ENCODE data around the gene ASB4.
"Not testable (repeated sequence)": the region's sequence is repeated elsewhere in the genome, so short reads cannot be mapped to it uniquely, and the experiment has no call there.

ASB4 gene

DNA sequence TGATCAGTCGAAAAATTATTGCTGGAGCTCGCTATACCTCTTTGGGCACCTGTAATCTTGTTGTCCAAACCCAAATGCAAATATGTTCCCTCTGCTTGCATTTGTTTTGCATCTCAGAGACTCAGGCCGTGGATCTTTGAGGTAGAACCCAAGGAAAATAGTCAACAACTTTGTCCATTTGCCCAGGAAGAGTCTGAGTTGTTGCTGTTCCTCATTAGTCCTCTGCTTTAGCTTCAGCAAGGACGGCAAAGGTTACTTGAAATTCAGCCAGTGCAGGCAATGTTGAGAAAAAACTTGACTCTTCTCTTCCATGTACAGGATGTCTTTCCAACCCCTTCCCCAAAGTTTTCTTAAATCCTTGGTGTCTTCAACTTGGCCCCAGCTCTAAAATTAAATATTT lies 64.8 kb downstream of the ASB4 start:
- H3K27ac ChIP-seq (ENCODE audit: insufficient read depth, low read depth, low read length, poor library complexity, severe bottlenecking): no peak overlapping the region
- WGBS, 2 experiments: 91 to 93% methylated on average over 4 of the region's 4 CpGs

DNA sequence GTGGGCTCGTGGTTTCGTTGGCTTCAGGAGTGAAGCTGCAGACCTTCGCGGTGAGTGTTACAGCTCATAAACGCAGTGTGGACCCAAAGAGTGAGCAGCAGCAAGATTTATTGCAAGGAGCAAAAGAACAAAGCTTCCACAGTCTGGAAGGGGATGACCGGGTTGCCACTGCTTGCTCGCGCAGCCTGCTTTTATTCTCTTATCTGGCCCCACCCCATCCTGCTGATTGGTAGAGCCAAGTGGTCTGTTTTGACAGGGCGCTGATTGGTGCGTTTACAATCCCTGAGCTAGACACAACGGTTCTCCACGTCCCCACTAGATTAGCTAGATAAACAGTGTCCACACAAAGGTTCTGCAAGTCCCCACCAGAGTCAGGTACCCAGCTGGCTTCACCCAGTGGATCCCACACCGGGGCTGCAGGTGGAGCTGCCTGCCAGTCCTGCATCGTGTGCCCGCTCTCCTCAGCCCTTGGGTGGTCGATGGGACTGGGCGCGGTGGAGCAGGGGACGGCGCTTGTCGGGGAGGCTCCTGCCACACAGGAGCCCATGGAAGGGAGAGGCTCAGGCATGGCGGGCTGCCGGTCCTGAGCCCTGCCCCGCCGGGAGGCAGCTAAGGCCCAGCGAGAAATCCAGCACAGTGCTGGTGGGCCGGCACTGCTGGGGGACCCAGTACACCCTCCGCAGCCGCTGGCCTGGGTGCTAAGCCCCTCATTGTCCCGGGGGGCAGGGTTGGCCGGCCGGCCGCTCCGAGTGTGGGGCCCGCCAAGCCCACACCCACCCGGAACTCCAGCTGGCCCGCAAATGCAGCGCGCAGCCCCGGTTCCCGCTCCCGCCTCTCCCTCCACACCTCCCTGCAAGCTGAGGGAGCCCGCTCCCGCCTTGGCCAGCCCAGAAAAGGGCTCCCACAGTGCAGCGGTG lies 66.5 kb downstream of the ASB4 start:
- not testable (repeated sequence) for H3K36me3 ChIP-seq (ENCODE audit: control insufficient read depth, insufficient read depth, low read length); H3K27ac ChIP-seq (ENCODE audit: insufficient read depth, low read depth, low read length, poor library complexity, severe bottlenecking)
- WGBS, 2 experiments: 95% methylated on average over 45 of the region's 45 CpGs

More for the DNA sequence above, 64.8 kb downstream of the ASB4 start:
- Histone ChIP-seq H3K36me3 (ENCODE audit: control insufficient read depth, insufficient read depth, low read length) (no peaks in the 10 kb centered on the region), H3K4me1 (ENCODE audit: control insufficient read depth, insufficient read depth, low read length) (no peaks in the 10 kb centered on the region), H3K27me3 (ENCODE audit: control insufficient read depth, insufficient read depth, low read length, poor library complexity, severe bottlenecking) (no peaks in the 10 kb centered on the region), H3K9me3 (ENCODE audit: control insufficient read depth, low read length) (no peaks in the 10 kb centered on the region), H3K4me3 (ENCODE audit: insufficient read depth, low read depth, low read length) (no peak overlapping the region)

DNA sequence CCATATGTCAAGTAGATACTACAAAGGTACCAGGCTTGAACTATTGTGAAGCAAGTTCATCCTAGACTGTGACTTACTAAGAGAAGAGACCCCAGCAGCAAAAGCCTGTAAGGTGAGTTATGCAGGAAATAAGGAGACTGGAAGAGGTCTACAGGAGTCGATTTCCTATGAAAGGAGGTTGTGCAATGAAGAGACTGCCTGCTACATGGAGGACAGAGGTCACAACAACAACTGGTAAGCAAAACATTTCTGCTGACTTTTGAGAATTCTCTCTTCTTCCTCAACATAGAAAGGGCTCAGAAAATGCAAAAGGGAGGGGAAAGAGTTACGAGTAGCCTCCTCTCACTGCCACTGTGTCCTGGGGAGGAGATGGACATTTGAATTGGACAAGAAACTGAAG lies 68.2 kb downstream of the ASB4 start:
- H3K4me1 ChIP-seq (ENCODE audit: control insufficient read depth, insufficient read depth, low read length): no peaks in the 10 kb centered on the region
- WGBS, 2 experiments: 83 to 89% methylated on average over 2 of the region's 2 CpGs
- no peaks in the 10 kb centered on the region for H3K9me3 ChIP-seq (ENCODE audit: control insufficient read depth, low read length)
- no peak overlapping the region for H3K4me3 ChIP-seq (ENCODE audit: insufficient read depth, low read depth, low read length)
- H3K27me3 ChIP-seq (ENCODE audit: control insufficient read depth, insufficient read depth, low read length, poor library complexity, severe bottlenecking): no peaks in the 10 kb centered on the region
- no peak overlapping the region for H3K27ac ChIP-seq (ENCODE audit: insufficient read depth, low read depth, low read length, poor library complexity, severe bottlenecking)
- H3K36me3 ChIP-seq (ENCODE audit: control insufficient read depth, insufficient read depth, low read length): no peaks in the 10 kb centered on the region

More for the DNA sequence above, 66.5 kb downstream of the ASB4 start:
- H3K27me3 ChIP-seq (ENCODE audit: control insufficient read depth, insufficient read depth, low read length, poor library complexity, severe bottlenecking); H3K4me1 ChIP-seq (ENCODE audit: control insufficient read depth, insufficient read depth, low read length); H3K4me3 ChIP-seq (ENCODE audit: insufficient read depth, low read depth, low read length); H3K9me3 ChIP-seq (ENCODE audit: control insufficient read depth, low read length): not testable (repeated sequence)

DNA sequence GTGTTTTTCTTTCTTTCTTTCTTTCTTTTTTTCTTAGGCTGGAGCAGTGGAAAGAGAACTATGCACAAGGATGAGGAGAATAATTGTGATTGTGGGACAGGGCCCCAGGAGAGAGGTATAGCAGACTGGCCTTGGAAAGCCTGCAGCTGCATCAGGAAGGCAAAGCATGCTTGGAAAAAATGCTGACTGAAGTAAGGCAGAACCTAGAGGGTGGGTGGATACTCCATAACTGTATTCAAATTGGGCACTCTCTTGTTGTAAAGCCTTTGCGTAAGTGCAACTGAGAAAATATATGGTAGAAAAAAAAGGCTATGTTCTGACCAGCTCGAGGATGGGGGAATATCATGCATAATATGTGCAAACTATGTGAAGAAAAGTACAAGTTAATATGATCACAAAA lies 71.0 kb downstream of the ASB4 start:
- no peaks in the 10 kb centered on the region for H3K9me3 ChIP-seq (ENCODE audit: control insufficient read depth, low read length)
- no peaks in the 10 kb centered on the region for H3K36me3 ChIP-seq (ENCODE audit: control insufficient read depth, insufficient read depth, low read length)
- H3K27ac ChIP-seq (ENCODE audit: insufficient read depth, low read depth, low read length, poor library complexity, severe bottlenecking): no peak overlapping the region
- WGBS, 2 experiments: 91 to 100% methylated on average over 2 of the region's 2 CpGs
- H3K27me3 ChIP-seq (ENCODE audit: control insufficient read depth, insufficient read depth, low read length, poor library complexity, severe bottlenecking): no peaks in the 10 kb centered on the region
- H3K4me3 ChIP-seq (ENCODE audit: insufficient read depth, low read depth, low read length): no peak overlapping the region
- no peaks in the 10 kb centered on the region for H3K4me1 ChIP-seq (ENCODE audit: control insufficient read depth, insufficient read depth, low read length)

GRCh38 chr7:95558864-95559263 lies 73.1 kb downstream of the ASB4 start:
- Histone ChIP-seq H3K36me3 (ENCODE audit: control insufficient read depth, insufficient read depth, low read length) (no peaks in the 10 kb centered on the region), H3K27ac (ENCODE audit: insufficient read depth, low read depth, low read length, poor library complexity, severe bottlenecking) (no peak overlapping the region), H3K9me3 (ENCODE audit: control insufficient read depth, low read length) (no peaks in the 10 kb centered on the region), H3K4me3 (ENCODE audit: insufficient read depth, low read depth, low read length) (no peak overlapping the region), H3K27me3 (ENCODE audit: control insufficient read depth, insufficient read depth, low read length, poor library complexity, severe bottlenecking) (no peaks in the 10 kb centered on the region), H3K4me1 (ENCODE audit: control insufficient read depth, insufficient read depth, low read length) (no peaks in the 10 kb centered on the region)
- WGBS, 2 experiments: 90 to 94% methylated on average over 2 to 3 of the region's 3 CpGs

DNA sequence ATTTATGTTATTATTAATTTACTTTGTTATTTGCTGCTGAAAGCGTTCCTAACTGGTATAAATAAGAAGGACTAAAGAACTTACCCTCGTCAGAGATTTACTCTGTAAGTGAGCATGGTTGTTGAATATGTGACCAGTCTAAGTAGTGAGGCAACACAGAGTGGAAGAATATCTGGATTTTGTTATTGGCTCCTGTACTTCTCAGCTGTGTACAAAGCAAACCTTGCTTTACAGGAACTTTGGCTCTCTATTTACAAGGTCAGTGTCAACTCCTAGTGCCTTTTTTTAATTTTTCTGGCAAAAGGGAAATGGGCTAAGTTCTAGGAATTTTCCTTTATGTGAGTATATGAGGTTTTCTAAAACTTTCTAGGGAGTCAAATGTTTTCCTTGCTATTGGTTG lies 74.9 kb downstream of the ASB4 start:
- 88 to 97% methylated on average over 2 of the region's 2 CpGs for WGBS, 2 experiments
- H3K4me1 ChIP-seq (ENCODE audit: control insufficient read depth, insufficient read depth, low read length): no peaks in the 10 kb centered on the region
- H3K9me3 ChIP-seq (ENCODE audit: control insufficient read depth, low read length): no peaks in the 10 kb centered on the region
- H3K36me3 ChIP-seq (ENCODE audit: control insufficient read depth, insufficient read depth, low read length): no peaks in the 10 kb centered on the region
- no peak overlapping the region for H3K27ac ChIP-seq (ENCODE audit: insufficient read depth, low read depth, low read length, poor library complexity, severe bottlenecking)
- no peaks in the 10 kb centered on the region for H3K27me3 ChIP-seq (ENCODE audit: control insufficient read depth, insufficient read depth, low read length, poor library complexity, severe bottlenecking)
- H3K4me3 ChIP-seq (ENCODE audit: insufficient read depth, low read depth, low read length): no peak overlapping the region

DNA sequence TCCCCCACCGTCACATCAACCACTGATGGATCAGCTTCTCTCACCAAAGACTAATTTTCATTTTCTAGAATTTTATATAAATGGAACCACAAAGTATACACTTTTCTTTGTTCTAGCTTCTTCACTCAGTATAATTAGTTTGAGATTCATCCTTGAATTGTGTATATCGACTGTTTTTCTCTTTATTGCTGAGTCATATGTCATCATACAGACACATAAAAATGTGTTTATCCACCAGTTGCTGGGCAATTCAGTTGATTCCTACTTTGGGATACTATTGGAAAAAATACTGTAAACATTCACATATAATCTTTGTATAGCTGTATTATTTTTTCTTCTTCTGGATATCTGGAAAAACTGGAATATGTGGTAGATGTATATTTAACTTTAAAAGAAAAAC lies 84.0 kb downstream of the ASB4 start:
- no peaks in the 10 kb centered on the region for H3K4me1 ChIP-seq (ENCODE audit: control insufficient read depth, insufficient read depth, low read length)
- H3K27me3 ChIP-seq (ENCODE audit: control insufficient read depth, insufficient read depth, low read length, poor library complexity, severe bottlenecking): no peaks in the 10 kb centered on the region
- no peaks in the 10 kb centered on the region for H3K9me3 ChIP-seq (ENCODE audit: control insufficient read depth, low read length)
- no peaks in the 10 kb centered on the region for H3K36me3 ChIP-seq (ENCODE audit: control insufficient read depth, insufficient read depth, low read length)
- no peak overlapping the region for H3K4me3 ChIP-seq (ENCODE audit: insufficient read depth, low read depth, low read length)
- H3K27ac ChIP-seq (ENCODE audit: insufficient read depth, low read depth, low read length, poor library complexity, severe bottlenecking): no peak overlapping the region
- 84 to 92% methylated on average over 2 of the region's 2 CpGs for WGBS, 2 experiments

- Histone ChIP-seq H3K27ac (ENCODE audit: insufficient read depth, low read depth, low read length, poor library complexity, severe bottlenecking) (no peak overlapping the region), H3K4me1 (ENCODE audit: control insufficient read depth, insufficient read depth, low read length) (no peaks in the 10 kb centered on the region), H3K27me3 (ENCODE audit: control insufficient read depth, insufficient read depth, low read length, poor library complexity, severe bottlenecking) (no peaks in the 10 kb centered on the region), H3K4me3 (ENCODE audit: insufficient read depth, low read depth, low read length) (no peak overlapping the region), H3K36me3 (ENCODE audit: control insufficient read depth, insufficient read depth, low read length) (no peaks in the 10 kb centered on the region), H3K9me3 (ENCODE audit: control insufficient read depth, low read length) (no peaks in the 10 kb centered on the region)
- WGBS, 2 experiments: 69 to 76% methylated on average over 5 of the region's 5 CpGs
These were observed 91.4 kb downstream of the ASB4 start for GRCh38 chr7:95577137-95577536.

DNA sequence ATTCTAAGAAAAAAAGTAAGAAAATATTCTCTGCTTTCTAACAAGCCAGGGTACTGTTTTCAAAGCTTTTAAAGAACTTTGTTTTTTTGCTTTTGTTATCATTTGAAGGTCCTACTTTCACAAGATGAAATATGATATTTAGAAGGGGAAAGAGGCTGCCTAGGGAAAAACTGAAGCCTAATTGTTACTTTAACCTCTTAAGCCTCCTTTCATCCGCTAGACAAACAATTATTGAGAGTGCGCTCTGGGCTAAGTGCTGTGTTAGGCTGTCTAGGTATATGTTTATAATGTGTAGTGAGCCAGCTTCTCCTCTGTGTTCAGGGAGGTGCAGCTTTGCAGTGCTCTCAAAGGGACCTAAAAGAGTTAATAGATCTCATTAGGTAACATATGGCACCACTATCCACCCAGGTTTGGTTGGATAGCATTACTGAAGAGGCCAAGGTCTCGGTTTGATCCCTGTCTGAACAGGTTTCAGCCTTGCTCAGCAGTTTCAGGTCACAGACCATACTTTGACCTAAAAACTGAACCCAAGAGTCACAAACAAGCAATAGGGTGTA lies 92.6 kb downstream of the ASB4 start:
- Histone ChIP-seq H3K36me3 (ENCODE audit: control insufficient read depth, insufficient read depth, low read length) (no peaks in the 10 kb centered on the region), H3K27me3 (ENCODE audit: control insufficient read depth, insufficient read depth, low read length, poor library complexity, severe bottlenecking) (no peaks in the 10 kb centered on the region)
- 92% methylated on average over 3 of the region's 3 CpGs for WGBS, 2 experiments

GRCh38 chr7:95579318-95579717 lies 93.6 kb downstream of the ASB4 start:
- no peaks in the 10 kb centered on the region for H3K27me3 ChIP-seq (ENCODE audit: control insufficient read depth, insufficient read depth, low read length, poor library complexity, severe bottlenecking)
- 93 to 94% methylated on average over 3 to 4 of the region's 7 CpGs for whole genome bisulfite sequencing, 2 experiments

More for the DNA sequence above, 92.6 kb downstream of the ASB4 start:
- Histone ChIP-seq H3K4me1 (ENCODE audit: control insufficient read depth, insufficient read depth, low read length) (no peaks in the 10 kb centered on the region), H3K9me3 (ENCODE audit: control insufficient read depth, low read length) (no peaks in the 10 kb centered on the region), H3K27ac (ENCODE audit: insufficient read depth, low read depth, low read length, poor library complexity, severe bottlenecking) (no peak overlapping the region), H3K4me3 (ENCODE audit: insufficient read depth, low read depth, low read length) (no peak overlapping the region)

More at GRCh38 chr7:95579318-95579717, 93.6 kb downstream of the ASB4 start:
- Histone ChIP-seq H3K36me3 (ENCODE audit: control insufficient read depth, insufficient read depth, low read length) (no peaks in the 10 kb centered on the region), H3K27ac (ENCODE audit: insufficient read depth, low read depth, low read length, poor library complexity, severe bottlenecking) (no peak overlapping the region), H3K4me3 (ENCODE audit: insufficient read depth, low read depth, low read length) (no peak overlapping the region), H3K4me1 (ENCODE audit: control insufficient read depth, insufficient read depth, low read length) (no peaks in the 10 kb centered on the region), H3K9me3 (ENCODE audit: control insufficient read depth, low read length) (no peaks in the 10 kb centered on the region)
